Ramos (cell line): ENCODE results near the gene TC2N.

Source experiments
- in situ Hi-C: fragments of 300-500 bp; cut with MboI; formaldehyde crosslinking; loops from one replicate; pipeline ENCODE4 v1.14.3; 2022; ENCODE audit warnings: low sequenced_read_pairs; ENCODE audit not compliant: unreplicated experiment

The TC2N gene

GRCh38 chr14:91890291-91890749 lies 23.0 kb upstream of the TC2N start:
- in situ Hi-C loops, result no loop called here

- in situ Hi-C loops, result no loop called here
These were observed 22.3 kb upstream of the TC2N start for GRCh38 chr14:91889477-91890211.

- in situ Hi-C loops, result no loop called here
These were observed 21.5 kb upstream of the TC2N start for GRCh38 chr14:91888641-91889476.

- in situ Hi-C loops, result no loop called here
These were observed 19.6 kb upstream of the TC2N start for GRCh38 chr14:91886961-91887360.

GRCh38 chr14:91885839-91886238 lies 18.5 kb upstream of the TC2N start:
- in situ Hi-C loops, result no loop called here

GRCh38 chr14:91885113-91885712 lies 17.9 kb upstream of the TC2N start:
- in situ Hi-C loops, result no loop called here

- in situ Hi-C loops, result no loop called here
These were observed 17.3 kb upstream of the TC2N start for GRCh38 chr14:91884664-91885063.

- in situ Hi-C loops, result no loop called here
These were observed 16.4 kb upstream of the TC2N start for GRCh38 chr14:91883753-91884152.

- in situ Hi-C loops, result no loop called here
These were observed 15.4 kb upstream of the TC2N start for GRCh38 chr14:91882776-91883175.

- in situ Hi-C loops, result no loop called here
These were observed 15.0 kb upstream of the TC2N start for GRCh38 chr14:91882369-91882768.

GRCh38 chr14:91879196-91879595 lies 11.9 kb upstream of the TC2N start:
- in situ Hi-C loops, result no loop called here

GRCh38 chr14:91878274-91878673 lies 10.9 kb upstream of the TC2N start:
- in situ Hi-C loops, result no loop called here

- in situ Hi-C loops, result no loop called here
These were observed 10.1 kb upstream of the TC2N start for GRCh38 chr14:91877376-91877915.

- in situ Hi-C loops, result no loop called here
These were observed 9.2 kb upstream of the TC2N start for GRCh38 chr14:91876492-91876891.

GRCh38 chr14:91875525-91876286 lies 8.4 kb upstream of the TC2N start:
- in situ Hi-C loops, result no loop called here

- in situ Hi-C loops, result no loop called here
These were observed 6.4 kb upstream of the TC2N start for GRCh38 chr14:91873471-91874415.

- in situ Hi-C loops, result no loop called here
These were observed 5.5 kb upstream of the TC2N start for GRCh38 chr14:91872517-91873470.

- in situ Hi-C loops, result no loop called here
These were observed 4.7 kb upstream of the TC2N start for GRCh38 chr14:91872011-91872501.
